C1 segment of cervical spinal cord (tissue), 14 donors: Measurements from ENCODE around the gene PTOV1.

Experiments used
- DNase-seq, 14 donors: peaks; one replicate each; lab custom pipeline; 2025; lab: John Stamatoyannopoulos, UW

The PTOV1 gene

GRCh38 chr19:49858088-49858985, 7.4 kb downstream of the PTOV1 start:
- DNase-seq: peak in 9 of 14 donors; percentile 21 to 79 (median 45)

GRCh38 chr19:49859682-49860335, 8.8 kb downstream of the PTOV1 start:
- no peak for DNase-seq

- DNase-seq: no peak
Measured at GRCh38 chr19:49860336-49861102, 9.6 kb downstream of the PTOV1 start.

GRCh38 chr19:49861107-49861506, 10.1 kb downstream of the PTOV1 start:
- no peak for DNase-seq

- DNase-seq: no peak
Measured at GRCh38 chr19:49861541-49862378, 10.8 kb downstream of the PTOV1 start.

- no peak for DNase-seq
Measured at GRCh38 chr19:49862391-49863253, 11.7 kb downstream of the PTOV1 start.

- DNase-seq: no peak
Measured at GRCh38 chr19:49863254-49863934, 12.4 kb downstream of the PTOV1 start.

GRCh38 chr19:49863935-49864320, 13.0 kb downstream of the PTOV1 start:
- no peak for DNase-seq

- DNase-seq: no peak
Measured at GRCh38 chr19:49864890-49865289, 13.9 kb downstream of the PTOV1 start.

GRCh38 chr19:49866933-49867782, 16.2 kb downstream of the PTOV1 start, which contains the start of gene PNKP:
Gene PNKP (minus strand): TSS chr19:49867576. CDS start chr19:49867204, 372 bp downstream.
- peak; percentile 94 to 99 (median 98) for DNase-seq

GRCh38 chr19:49869009-49869483, 18.1 kb downstream of the PTOV1 start:
- DNase-seq: no peak

- DNase-seq: peak; percentile 76 to 100 (median 97)
Measured at GRCh38 chr19:49869484-49870308, 18.7 kb downstream of the PTOV1 start.

GRCh38 chr19:49870309-49870901, 19.4 kb downstream of the PTOV1 start:
- peak in 1 of 14 donors; percentile 53 for DNase-seq

GRCh38 chr19:49871349-49871985, 20.5 kb downstream of the PTOV1 start:
- DNase-seq: no peak

GRCh38 chr19:49872245-49873128, 21.5 kb downstream of the PTOV1 start:
- DNase-seq: no peak

- no peak for DNase-seq
Measured at GRCh38 chr19:49873129-49873521, 22.2 kb downstream of the PTOV1 start.
